HFFc6 (cell line): ENCODE data around the gene ATXN1L. TPM values are rescaled to one million over a fixed set of nuclear protein-coding genes. Genes with fewer than 3 reads are reported as not detected.
"Not testable (repeated sequence)": the region's sequence is repeated elsewhere in the genome, so short reads cannot be mapped to it uniquely, and the experiment has no call there.

Experiments used
- DNase-seq: peaks from one replicate; pipeline ENCODE4 v3.0.0-alpha.2; 2018
- H3K27ac Mint-ChIP-seq: 2 replicates; pipeline ENCODE4 v1.8.0; 2020; ENCODE audit warnings: mild to moderate bottlenecking, mixed read lengths
- H3K27me3 Mint-ChIP-seq: 2 replicates; pipeline ENCODE4 v1.8.0; 2021; ENCODE audit warnings: mild to moderate bottlenecking, moderate library complexity, mixed read lengths; ENCODE audit not compliant: insufficient read depth
- H3K36me3 Mint-ChIP-seq: 2 replicates; pipeline ENCODE4 v1.8.0; 2021; ENCODE audit warnings: low read depth, mixed read lengths
- H3K4me1 Mint-ChIP-seq: 2 replicates; pipeline ENCODE4 v1.8.0; 2020; ENCODE audit warnings: low read depth, mixed read lengths
- H3K4me3 Mint-ChIP-seq: 2 replicates; pipeline ENCODE4 v1.8.0; 2020; ENCODE audit warnings: mild to moderate bottlenecking, moderate library complexity, mixed read lengths
- H3K9me3 Mint-ChIP-seq: 2 replicates; pipeline ENCODE4 v1.8.0; 2020; ENCODE audit warnings: mild to moderate bottlenecking, mixed read lengths
- CTCF ChIP-seq: fragments of 200-600 bp; sonication (generic); IDR thresholded peaks from 2 replicates; pipeline ENCODE4 v1.5.0; 2021; ENCODE audit warnings: antibody characterized with exemption, mild to moderate bottlenecking
- long read RNA-seq: library from polyadenylated mRNA; unstranded; transcript quantifications from one replicate; pipeline ENCODE4 v2.0.0, GENCODE V29; 2019
- total RNA-seq, 6 experiments: library from RNA; stranded (reverse); fragmentation: NEBNext Ultra II Directional; extraction: Animal tissue kit (Norgen Biotek cat#: 25700); gene quantifications; 2 replicates in 1 of 6; 3 replicates in 5 of 6; pipeline ENCODE4 v1.2.3, GENCODE V29; 2021

The ATXN1L gene
- 10 to 100 TPM; 14.9 to 19.0 (median 17.2) TPM for total RNA-seq
- long read RNA-seq, partial matches to known transcripts = 0 of 2 reads
- long read RNA-seq, other reads (novel, unspliced or antisense) = 1 of 2 reads

GRCh38 chr16:71845639-71846430 lies at the start of gene ATXN1L:
Gene ATXN1L (plus strand): TSS chr16:71845976. CDS start chr16:71849741, 3,765 bp downstream.
- DNase-seq = peak; percentile 84
- Mint-ChIP-seq H3K27ac (peak within 1 kb of the TSS; percentile 93), H3K4me3 (peak within 1 kb of the TSS; percentile 95), H3K9me3 (no peaks in the 10 kb centered on the region), H3K27me3 (no peaks in the 10 kb centered on the region), H3K4me1 (peaks cover 33% of the 10 kb centered on the region), H3K36me3 (peaks cover 14% of the 10 kb centered on the region)
- peak; percentile 7; the same call in 1 of the 2 replicates for TF ChIP-seq CTCF

- Mint-ChIP-seq H3K27ac (peak overlapping the region; percentile 56; the same call in 1 of the 2 replicates), H3K36me3 (peaks cover 14% of the 10 kb centered on the region), H3K4me3 (peak overlapping the region; percentile 16; the same call in 1 of the 2 replicates), H3K27me3 (peaks cover 2% of the 10 kb centered on the region), H3K9me3 (no peaks in the 10 kb centered on the region), H3K4me1 (peaks cover 50% of the 10 kb centered on the region)
- DNase-seq = no peak
- TF ChIP-seq CTCF = no peak
Observed at GRCh38 chr16:71796501-71797097, 49.2 kb upstream of the ATXN1L start.

GRCh38 chr16:71803305-71803690 lies 42.5 kb upstream of the ATXN1L start:
- H3K27ac Mint-ChIP-seq = peak overlapping the region; percentile 15; the same call in 1 of the 2 replicates
- no peak for TF ChIP-seq CTCF
- peaks cover 3% of the 10 kb centered on the region for H3K27me3 Mint-ChIP-seq
- H3K4me1 Mint-ChIP-seq = peaks cover 19% of the 10 kb centered on the region
- peaks cover 19% of the 10 kb centered on the region for H3K36me3 Mint-ChIP-seq
- no peak for DNase-seq
- no peaks in the 10 kb centered on the region for H3K9me3 Mint-ChIP-seq
- no peak overlapping the region for H3K4me3 Mint-ChIP-seq

GRCh38 chr16:71807905-71808592 lies 37.7 kb upstream of the ATXN1L start:
- Mint-ChIP-seq H3K27me3 (no peaks in the 10 kb centered on the region; the same call in 1 of the 2 replicates), H3K36me3 (peaks cover 15% of the 10 kb centered on the region), H3K9me3 (no peaks in the 10 kb centered on the region), H3K4me1 (peaks cover 30% of the 10 kb centered on the region), H3K27ac (peak overlapping the region; percentile 93), H3K4me3 (peak overlapping the region; percentile 95)
- TF ChIP-seq CTCF = no peak
- DNase-seq = no peak

- peak; percentile 98 for DNase-seq
- H3K27me3 Mint-ChIP-seq = no peaks in the 10 kb centered on the region; the same call in 1 of the 2 replicates
- H3K4me3 Mint-ChIP-seq = peak within 1 kb of the TSS; percentile 95
- peaks cover 30% of the 10 kb centered on the region for H3K4me1 Mint-ChIP-seq
- peak within 1 kb of the TSS; percentile 93 for H3K27ac Mint-ChIP-seq
- no peak for TF ChIP-seq CTCF
- no peaks in the 10 kb centered on the region for H3K9me3 Mint-ChIP-seq
- H3K36me3 Mint-ChIP-seq = peaks cover 9% of the 10 kb centered on the region
Observed at GRCh38 chr16:71808593-71809459, 37.0 kb upstream of the ATXN1L start, which contains the start of gene AP1G1. Gene AP1G1 (minus strand): TSS chr16:71808834. CDS start chr16:71789479, 19,355 bp downstream.

- Mint-ChIP-seq H3K4me3 (peak overlapping the region; percentile 95), H3K4me1 (peaks cover 34% of the 10 kb centered on the region), H3K27ac (peak overlapping the region; percentile 93)
- H3K9me3 Mint-ChIP-seq, H3K36me3 Mint-ChIP-seq, H3K27me3 Mint-ChIP-seq, DNase-seq: not testable (repeated sequence)
Observed at GRCh38 chr16:71810155-71810530, 35.6 kb upstream of the ATXN1L start.
